Osteoblast (primary cell): ENCODE results near the gene OXLD1. TPM values are rescaled to one million over a fixed set of nuclear protein-coding genes. Genes with fewer than 3 reads are reported as not detected.
A peak's percentile ranks its signal among the peaks of the same experiment; 100 is the strongest.

ENCODE experiments used
- DNase-seq: peaks from one replicate; pipeline ENCODE4 v3.0.0; 2011; ENCODE audit warnings: low spot score, mixed read lengths; ENCODE audit not compliant: insufficient read length; ENCODE audit errors: missing footprints
- H2AFZ ChIP-seq: 2 replicates; pipeline ENCODE4 v1.6.0; 2011; ENCODE audit warnings: mild to moderate bottlenecking, low read length
- H3K27ac ChIP-seq: 2 replicates; pipeline ENCODE4 v1.5.1; 2011; ENCODE audit warnings: mild to moderate bottlenecking, low read depth, low read length, moderate library complexity
- H3K27me3 ChIP-seq: 2 replicates; pipeline ENCODE4 v1.6.0; 2012; ENCODE audit warnings: mild to moderate bottlenecking, control low read depth, inconsistent platforms, low read length, moderate library complexity; ENCODE audit not compliant: insufficient read depth
- H3K36me3 ChIP-seq: 2 replicates; pipeline ENCODE4 v1.5.1; 2011; ENCODE audit warnings: mild to moderate bottlenecking, low read length, control low read depth, moderate library complexity; ENCODE audit not compliant: insufficient read depth
- H3K4me1 ChIP-seq: 2 replicates; pipeline ENCODE4 v1.5.1; 2011; ENCODE audit warnings: mild to moderate bottlenecking, low read length, control low read depth, moderate library complexity; ENCODE audit not compliant: insufficient read depth
- H3K4me2 ChIP-seq: 2 replicates; pipeline ENCODE4 v1.6.0; 2011; ENCODE audit warnings: mild to moderate bottlenecking, low read length; ENCODE audit not compliant: insufficient read depth
- H3K4me3 ChIP-seq: fragments of 200-600 bp; sonication (generic); 3 replicates; pipeline ENCODE4 v1.5.1; 2012; ENCODE audit warnings: mild to moderate bottlenecking, low read length, inconsistent platforms; ENCODE audit not compliant: insufficient read depth
- H3K79me2 ChIP-seq: 2 replicates; pipeline ENCODE4 v1.6.0; 2012; ENCODE audit warnings: mild to moderate bottlenecking, low read length, control low read depth, inconsistent platforms; ENCODE audit not compliant: insufficient read depth
- H3K9me3 ChIP-seq: 2 replicates; pipeline ENCODE4 v1.5.1; 2011; ENCODE audit warnings: low read depth, low read length, control low read depth
- H4K20me1 ChIP-seq: 2 replicates; pipeline ENCODE4 v1.6.0; 2012; ENCODE audit warnings: mild to moderate bottlenecking, low read length, control low read depth; ENCODE audit not compliant: insufficient read depth
- total RNA-seq: library from RNA; depleted of rRNA; stranded (reverse); fragments of >200 nt; gene quantifications from 2 replicates; pipeline ENCODE4 v1.2.3, GENCODE V29; 2012
- TF ChIP-seq, protein P1 (sequence below): IDR thresholded peaks from 2 replicates; pipeline ENCODE4 v1.5.1; 2011; ENCODE audit warnings: mild to moderate bottlenecking, low read depth, low read length, moderate library complexity; ENCODE audit errors: extremely low read depth

The OXLD1 gene
- total RNA-seq, 1 donor, result 21.0 TPM

DNA sequence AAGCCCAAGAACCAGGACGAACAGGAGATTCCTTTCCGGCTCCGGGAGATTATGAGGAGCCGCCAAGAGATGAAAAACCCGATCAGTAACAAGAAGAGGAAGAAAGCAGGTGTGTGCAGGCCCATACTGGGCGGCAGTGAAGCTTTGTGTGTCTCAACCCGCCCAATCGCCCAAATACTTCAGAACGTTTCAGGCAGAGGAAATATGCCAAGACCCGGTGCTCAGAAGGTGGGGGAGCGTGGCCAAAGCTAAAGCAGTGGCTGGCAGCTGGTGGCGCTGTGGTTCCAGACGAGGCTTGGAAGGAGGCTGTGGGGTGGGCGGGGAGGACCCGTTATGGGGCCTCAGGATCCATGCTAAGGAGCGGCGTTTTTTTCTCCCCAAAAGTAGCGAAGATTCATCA, 1.3 kb upstream of the OXLD1 start:
- Histone ChIP-seq H3K4me1 (peaks cover 13% of the 10 kb centered on the region), H3K36me3 (peaks cover 31% of the 10 kb centered on the region), H3K4me3 (no peak overlapping the region), H3K27me3 (no peaks in the 10 kb centered on the region), H2AFZ (no peak overlapping the region), H3K79me2 (peaks cover 35% of the 10 kb centered on the region), H3K27ac (no peak overlapping the region), H4K20me1 (no peaks in the 10 kb centered on the region), H3K4me2 (no peak overlapping the region), H3K9me3 (no peaks in the 10 kb centered on the region)
- no peak for DNase-seq
- TF ChIP-seq, protein P1, sequence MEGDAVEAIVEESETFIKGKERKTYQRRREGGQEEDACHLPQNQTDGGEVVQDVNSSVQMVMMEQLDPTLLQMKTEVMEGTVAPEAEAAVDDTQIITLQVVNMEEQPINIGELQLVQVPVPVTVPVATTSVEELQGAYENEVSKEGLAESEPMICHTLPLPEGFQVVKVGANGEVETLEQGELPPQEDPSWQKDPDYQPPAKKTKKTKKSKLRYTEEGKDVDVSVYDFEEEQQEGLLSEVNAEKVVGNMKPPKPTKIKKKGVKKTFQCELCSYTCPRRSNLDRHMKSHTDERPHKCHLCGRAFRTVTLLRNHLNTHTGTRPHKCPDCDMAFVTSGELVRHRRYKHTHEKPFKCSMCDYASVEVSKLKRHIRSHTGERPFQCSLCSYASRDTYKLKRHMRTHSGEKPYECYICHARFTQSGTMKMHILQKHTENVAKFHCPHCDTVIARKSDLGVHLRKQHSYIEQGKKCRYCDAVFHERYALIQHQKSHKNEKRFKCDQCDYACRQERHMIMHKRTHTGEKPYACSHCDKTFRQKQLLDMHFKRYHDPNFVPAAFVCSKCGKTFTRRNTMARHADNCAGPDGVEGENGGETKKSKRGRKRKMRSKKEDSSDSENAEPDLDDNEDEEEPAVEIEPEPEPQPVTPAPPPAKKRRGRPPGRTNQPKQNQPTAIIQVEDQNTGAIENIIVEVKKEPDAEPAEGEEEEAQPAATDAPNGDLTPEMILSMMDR, result no peak

DNA sequence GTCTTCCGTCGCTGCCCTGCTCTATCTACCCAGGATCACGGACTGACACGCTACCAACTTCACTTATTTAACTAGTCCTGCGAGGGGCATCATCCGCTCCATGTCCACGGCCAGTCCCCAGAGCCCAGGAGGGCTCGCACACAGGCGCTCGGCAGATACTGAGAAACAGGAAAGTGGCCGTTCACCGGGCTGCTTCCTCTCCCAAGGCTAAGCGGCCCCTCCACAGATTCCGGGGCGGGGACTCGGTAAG, 388 bp downstream of the OXLD1 start:
- Histone ChIP-seq H3K36me3 (peaks cover 16% of the 10 kb centered on the region), H3K79me2 (peaks cover 35% of the 10 kb centered on the region)

DNA sequence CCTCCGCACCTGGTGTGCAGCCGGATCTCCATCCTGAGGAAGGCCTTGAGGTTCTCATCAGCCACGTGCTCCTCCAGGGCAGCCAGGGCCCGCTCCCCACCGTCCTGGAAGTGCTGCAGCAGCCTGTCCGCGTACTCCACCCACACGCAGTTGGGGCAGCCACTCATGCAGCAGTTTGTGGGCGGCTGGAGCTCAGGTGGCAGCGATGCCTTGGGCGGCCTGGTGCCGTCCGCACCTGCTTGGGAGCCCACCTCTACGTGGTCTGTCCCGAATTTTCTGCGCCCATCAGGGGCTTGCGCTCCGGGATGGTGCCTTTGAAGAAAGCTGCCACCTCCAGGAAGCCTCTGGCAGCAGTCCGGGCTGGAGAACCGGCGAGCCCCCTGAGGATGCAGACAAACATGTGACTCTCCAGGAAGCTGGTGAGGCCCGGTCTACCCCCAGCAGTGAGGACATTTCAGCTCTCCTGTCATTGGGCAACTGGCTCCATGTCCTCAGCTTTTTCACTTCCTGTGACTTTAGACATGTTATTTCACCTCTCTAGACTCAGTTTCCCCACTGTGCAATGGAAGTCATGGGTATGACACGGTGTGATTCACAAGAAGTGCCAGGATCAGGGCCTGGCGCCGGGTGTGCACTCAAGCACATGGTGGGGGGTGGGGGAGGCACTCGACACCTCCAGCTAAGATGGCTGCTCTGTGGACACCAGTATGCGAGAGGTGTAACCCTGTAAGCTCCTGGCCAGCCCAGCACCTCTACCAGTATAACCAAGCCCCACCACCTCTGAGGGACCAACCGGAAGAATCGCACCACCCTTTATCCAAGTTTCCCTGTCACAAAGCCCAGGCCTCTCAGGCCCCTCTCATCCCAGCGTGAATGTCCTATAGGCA, 957 bp downstream of the OXLD1 start:
- Histone ChIP-seq H3K36me3 (peaks cover 16% of the 10 kb centered on the region), H3K4me1 (peaks cover 13% of the 10 kb centered on the region), H2AFZ (peak overlapping the region; percentile 90), H3K27me3 (no peaks in the 10 kb centered on the region), H3K4me3 (peak overlapping the region; percentile 89), H3K4me2 (peak overlapping the region; percentile 98), H4K20me1 (no peaks in the 10 kb centered on the region), H3K79me2 (peaks cover 35% of the 10 kb centered on the region), H3K9me3 (no peaks in the 10 kb centered on the region), H3K27ac (peak overlapping the region; percentile 74)
- TF ChIP-seq, protein P1, result no peak
- peak; percentile 89 for DNase-seq

More for the DNA sequence above, 388 bp downstream of the OXLD1 start:
- Histone ChIP-seq H3K27me3 (no peaks in the 10 kb centered on the region), H3K4me3 (peak overlapping the region; percentile 89), H2AFZ (peak overlapping the region; percentile 90), H3K27ac (peak overlapping the region; percentile 74), H3K4me1 (peaks cover 13% of the 10 kb centered on the region), H3K4me2 (peak overlapping the region; percentile 98), H4K20me1 (no peaks in the 10 kb centered on the region), H3K9me3 (no peaks in the 10 kb centered on the region)
- TF ChIP-seq, protein P1, result no peak
- peak; percentile 90 for DNase-seq

DNA sequence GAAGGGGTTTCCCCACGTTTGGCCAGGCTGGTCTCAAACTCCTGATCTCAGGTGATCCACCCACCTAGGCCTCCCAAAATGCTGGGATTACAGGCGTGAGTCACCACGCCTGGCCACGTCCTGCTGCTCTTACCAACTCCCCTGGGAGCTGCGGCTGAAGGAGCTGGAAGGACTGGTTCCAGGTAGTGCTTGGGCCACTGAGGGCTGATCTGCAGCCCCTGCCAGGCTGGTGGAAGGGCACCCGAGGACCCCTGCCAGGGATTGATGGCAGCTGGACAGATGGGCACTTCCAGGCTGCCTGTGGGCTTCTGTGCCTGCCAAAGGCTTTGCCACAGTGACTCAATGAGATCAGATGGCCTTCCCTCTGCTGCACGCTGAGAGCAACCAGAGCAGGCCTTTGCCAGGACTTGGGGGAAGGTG, 2.3 kb downstream of the OXLD1 start:
- peaks cover 12% of the 10 kb centered on the region for H3K36me3 ChIP-seq
- H3K27me3 ChIP-seq, result no peaks in the 10 kb centered on the region
- no peaks in the 10 kb centered on the region for H4K20me1 ChIP-seq
- no peak overlapping the region for H2AFZ ChIP-seq
- peaks cover 32% of the 10 kb centered on the region for H3K79me2 ChIP-seq
- peaks cover 13% of the 10 kb centered on the region for H3K4me1 ChIP-seq
- H3K9me3 ChIP-seq, result no peaks in the 10 kb centered on the region
- no peak overlapping the region for H3K4me3 ChIP-seq
- no peak overlapping the region for H3K4me2 ChIP-seq
- peak; percentile 71 for DNase-seq
- H3K27ac ChIP-seq, result no peak overlapping the region
- TF ChIP-seq, protein P1, result no peak
